GM12872 (cell line): Measurements from ENCODE around the gene RNFT2.

Experiments used
- CTCF ChIP-seq: IDR thresholded peaks from 3 replicates; pipeline ENCODE4 v1.5.1; 2011; ENCODE audit warnings: low read depth, mild to moderate bottlenecking, low read length, moderate library complexity; ENCODE audit not compliant: insufficient read depth

Gene RNFT2

GRCh38 chr12:116878567-116879508 lies 140.7 kb downstream of the RNFT2 start:
- TF ChIP-seq CTCF = no peak

- no peak for TF ChIP-seq CTCF
Measured at GRCh38 chr12:116879509-116880212, 141.5 kb downstream of the RNFT2 start.

- TF ChIP-seq CTCF = no peak
Measured at GRCh38 chr12:116880213-116880816, 142.2 kb downstream of the RNFT2 start.

- TF ChIP-seq CTCF = no peak; the same call in 2 of the 3 replicates
Measured at GRCh38 chr12:116880817-116881324, 142.8 kb downstream of the RNFT2 start.

GRCh38 chr12:116881325-116881876 lies 143.3 kb downstream of the RNFT2 start, which contains the start of gene HRK:
Gene HRK, minus strand, starts transcription at chr12:116881441. Its CDS starts 134 bp downstream, at chr12:116881307.
- TF ChIP-seq CTCF = no peak

- no peak for TF ChIP-seq CTCF
Measured at GRCh38 chr12:116881877-116882507, 143.9 kb downstream of the RNFT2 start.
